ENCODE data around the gene VIL1.

- no peak for TF ChIP-seq MAX (IDR thresholded peaks at IDR 0.05)
- TF ChIP-seq REST (IDR thresholded peaks at IDR 0.05; ENCODE audit: low read depth) = no peak
- no peak for TF ChIP-seq RAD21 (IDR thresholded peaks at IDR 0.05; ENCODE audit: low read depth)
- TF ChIP-seq EP300 (IDR thresholded peaks at IDR 0.05; ENCODE audit: borderline replicate concordance) = no peak
- TF ChIP-seq CREB1 (IDR thresholded peaks at IDR 0.05; ENCODE audit: low read depth) = no peak
- no peak for TF ChIP-seq YY1 (IDR thresholded peaks at IDR 0.05; ENCODE audit: low read depth)
Measured at GRCh38 chr2:218397463-218397819, 21.5 kb upstream of the VIL1 start.

Data from Ishikawa (cell line).